IMR-90 (cell line): ENCODE data around the gene PLCXD1. TPM values are rescaled to one million over a fixed set of nuclear protein-coding genes. Genes with fewer than 3 reads are reported as not detected.

Experiments
- ATAC-seq: fragments of 200-7000 bp; cut with Tn5 transposase; 2 replicates; pipeline ENCODE4 v1.9.1; 2020; ENCODE audit warnings: low read depth, mild to moderate bottlenecking, moderate library complexity
- BruUV-seq: library from RNA; stranded (reverse); fragments of 400-500 nt; replicated peaks from 2 replicates; lab custom pipeline; 2021; lab: Mats Ljungman, UMichigan
- CTCF ChIA-PET: fragments of 300-600 bp; formaldehyde crosslinking; extraction: SDS; loops from one replicate; lab custom pipeline; 2021; ENCODE audit warnings: antibody characterized with exemption; lab: Yijun Ruan, JAX
- POLR2A ChIA-PET: fragments of 300-600 bp; sonication (Branson Sonifier 250); formaldehyde crosslinking; loops from one replicate; lab custom pipeline; 2022; ENCODE audit warnings: antibody characterized with exemption; ENCODE audit not compliant: unreplicated experiment; lab: Charles Lee
- DNase-seq: peaks from one replicate; pipeline ENCODE4 v3.0.0; 2013
- H2AFZ ChIP-seq: replicated peaks from 2 replicates; pipeline ENCODE3; 2013; ENCODE audit warnings: low read length, mild to moderate bottlenecking; ENCODE audit not compliant: poor library complexity
- H2AK5ac ChIP-seq: 2 replicates; pipeline ENCODE4 v1.6.1; 2013; ENCODE audit warnings: low read depth, low read length, inconsistent platforms
- H2AK9ac ChIP-seq: replicated peaks from 2 replicates; pipeline ENCODE3; 2013; ENCODE audit warnings: mild to moderate bottlenecking, low read depth, low read length, moderate library complexity; ENCODE audit not compliant: poor library complexity
- H2BK120ac ChIP-seq: 2 replicates; pipeline ENCODE4 v1.6.1; 2013; ENCODE audit warnings: low read depth, low read length, inconsistent platforms
- H2BK15ac ChIP-seq: 3 replicates; pipeline ENCODE4 v1.6.1; 2013; ENCODE audit warnings: low read depth, low read length, inconsistent platforms
- H2BK20ac ChIP-seq: 2 replicates; pipeline ENCODE4 v1.6.1; 2013; ENCODE audit warnings: low read depth, mild to moderate bottlenecking, inconsistent platforms, low read length, moderate library complexity
- H2BK5ac ChIP-seq: 2 replicates; pipeline ENCODE4 v1.6.1; 2013; ENCODE audit warnings: mild to moderate bottlenecking, low read depth, low read length, inconsistent platforms; ENCODE audit not compliant: poor library complexity, severe bottlenecking
- H3K14ac ChIP-seq: replicated peaks from 2 replicates; pipeline ENCODE4 v1.6.1; 2013; ENCODE audit warnings: low read depth, low read length, inconsistent platforms
- H3K18ac ChIP-seq: 2 replicates; pipeline ENCODE4 v1.6.1; 2013; ENCODE audit warnings: low read depth, low read length, control low read depth
- H3K23ac ChIP-seq: 2 replicates; pipeline ENCODE4 v1.6.1; 2013; ENCODE audit warnings: low read depth, low read length, inconsistent platforms
- H3K27ac ChIP-seq: 2 replicates; pipeline ENCODE4 v1.5.1; 2013; ENCODE audit warnings: mild to moderate bottlenecking, control low read depth, low read length; ENCODE audit not compliant: insufficient read depth
- H3K27me3 ChIP-seq: 2 replicates; pipeline ENCODE4 v1.6.1; 2013; ENCODE audit warnings: low read length; ENCODE audit not compliant: control insufficient read depth, insufficient read depth
- H3K36me3 ChIP-seq: 2 replicates; pipeline ENCODE4 v1.6.1; 2013; ENCODE audit warnings: low read length, mixed read lengths; ENCODE audit not compliant: control insufficient read depth, insufficient read depth
- H3K4ac ChIP-seq: 2 replicates; pipeline ENCODE4 v1.6.1; 2013; ENCODE audit warnings: low read depth, low read length, inconsistent platforms
- H3K4me1 ChIP-seq: 2 replicates; pipeline ENCODE4 v1.6.1; 2013; ENCODE audit warnings: low read length, mixed read lengths; ENCODE audit not compliant: control insufficient read depth, insufficient read depth
- H3K4me2 ChIP-seq: 2 replicates; pipeline ENCODE4 v1.6.1; 2013; ENCODE audit warnings: low read depth, mild to moderate bottlenecking, control low read depth, low read length, moderate library complexity
- H3K4me3 ChIP-seq: 2 replicates; pipeline ENCODE4 v1.5.1; 2013; ENCODE audit warnings: low read depth, mild to moderate bottlenecking, control low read depth, low read length, moderate library complexity; ENCODE audit not compliant: insufficient read depth
- H3K56ac ChIP-seq: 2 replicates; pipeline ENCODE4 v1.6.1; 2013; ENCODE audit warnings: low read length, inconsistent platforms; ENCODE audit not compliant: insufficient read depth; ENCODE audit errors: extremely low read depth
- H3K79me1 ChIP-seq, 2 experiments: 2 replicates each; pipeline ENCODE4 v1.6.1; 2013; ENCODE audit warnings: low read length in 2 of 2, inconsistent platforms in 1 of 2, low read depth in 1 of 2
- H3K9ac ChIP-seq: 2 replicates; pipeline ENCODE4 v1.6.1; 2013; ENCODE audit warnings: low read depth, low read length, control low read depth
- H3K9me1 ChIP-seq: 2 replicates; pipeline ENCODE4 v1.6.1; 2013; ENCODE audit warnings: low read length, inconsistent platforms; ENCODE audit not compliant: insufficient read depth
- H3K9me3 ChIP-seq: 2 replicates; pipeline ENCODE4 v1.6.1; 2013; ENCODE audit warnings: low read length; ENCODE audit not compliant: control insufficient read depth, insufficient read depth
- H4K20me1 ChIP-seq: 2 replicates; pipeline ENCODE4 v1.6.1; 2013; ENCODE audit warnings: low read length, inconsistent platforms; ENCODE audit not compliant: insufficient read depth
- H4K5ac ChIP-seq: 2 replicates; pipeline ENCODE4 v1.6.1; 2013; ENCODE audit warnings: mild to moderate bottlenecking, low read depth, low read length, control low read depth
- H4K8ac ChIP-seq, 2 experiments: 2 replicates each; pipeline ENCODE4 v1.6.1; 2013; ENCODE audit warnings: low read depth in 2 of 2, low read length in 2 of 2, control low read depth in 1 of 2, inconsistent platforms in 1 of 2
- H4K91ac ChIP-seq: 2 replicates; pipeline ENCODE4 v1.6.1; 2013; ENCODE audit warnings: low read depth, low read length, inconsistent platforms; ENCODE audit not compliant: insufficient read depth
- BHLHE40 ChIP-seq: fragments of 150-350 bp; IDR thresholded peaks from 2 replicates; pipeline ENCODE4 v1.6.1; 2016; ENCODE audit warnings: mild to moderate bottlenecking, low read depth, low read length
- CEBPB ChIP-seq: IDR thresholded peaks from 2 replicates; pipeline ENCODE4 v1.6.1; 2012; ENCODE audit warnings: low read depth, low read length, improper control_type of control experiment
- MAFK ChIP-seq: IDR thresholded peaks from 2 replicates; pipeline ENCODE4 v1.6.1; 2012; ENCODE audit warnings: low read depth, low read length, improper control_type of control experiment
- MXI1 ChIP-seq: IDR thresholded peaks from 2 replicates; pipeline ENCODE4 v1.6.1; 2012; ENCODE audit warnings: low read depth, mild to moderate bottlenecking, low read length, moderate library complexity, borderline replicate concordance
- NFE2L2 ChIP-seq: fragments of 150-350 bp; IDR thresholded peaks from 2 replicates; pipeline ENCODE4 v1.6.1; 2016; ENCODE audit warnings: low read depth, mild to moderate bottlenecking, low read length
- POLR2A ChIP-seq: IDR thresholded peaks from 2 replicates; pipeline ENCODE4 v1.6.1; 2012; ENCODE audit warnings: mild to moderate bottlenecking, low read depth, low read length
- RAD21 ChIP-seq: IDR thresholded peaks from 2 replicates; pipeline ENCODE4 v1.6.1; 2012; ENCODE audit warnings: low read length, improper control_type of control experiment
- RCOR1 ChIP-seq: IDR thresholded peaks from 2 replicates; pipeline ENCODE4 v1.6.1; 2012; ENCODE audit warnings: mild to moderate bottlenecking, low read length, improper control_type of control experiment; ENCODE audit not compliant: insufficient replicate concordance
- RFX5 ChIP-seq: IDR thresholded peaks from 2 replicates; pipeline ENCODE4 v1.8.0; 2012; ENCODE audit warnings: low read depth, mild to moderate bottlenecking, low read length, moderate library complexity
- WGBS, 2 experiments: methylation state at CpG; one replicate each; pipeline versions ENCODE4 v1.1.5 to v1.1.7; 2013; ENCODE audit warnings: missing lambda C conversion rate in 2 of 2; ENCODE audit not compliant: insufficient read length in 1 of 2; ENCODE audit errors: extremely low coverage in 2 of 2; 5-methylcytosine and 5-hydroxymethylcytosine counted together
- dilution Hi-C: fragments of 300-500 bp; cut with HindIII; formaldehyde crosslinking; loops from one replicate; pipeline ENCODE4 v1.14.3; 2018; ENCODE audit warnings: low sequenced_read_pairs; ENCODE audit not compliant: unreplicated experiment
- in situ Hi-C: fragments of 300-500 bp; cut with MboI; formaldehyde crosslinking; loops from 3 replicates; pipeline ENCODE4 v1.14.3; 2019; ENCODE audit warnings: low sequenced_read_pairs, inconsistent platforms, mixed read lengths
- intact Hi-C: fragments of 100-400 bp; cut with micrococcal nuclease; formaldehyde crosslinking; loops from 2 replicates; pipeline ENCODE4 v1.10.0; 2022
- polyA plus RNA-seq, 3 experiments: library from polyadenylated mRNA; depleted of rRNA; stranded (reverse); fragments of >200 nt; gene quantifications; 2 replicates each; pipeline ENCODE4 v1.2.3, GENCODE V29; 2012; ENCODE audit warnings: low replicate concordance in 1 of 3
- total RNA-seq: library from RNA; depleted of rRNA; stranded (reverse); fragments of >200 nt; gene quantifications from 2 replicates; pipeline ENCODE4 v1.2.3, GENCODE V29; 2012

The PLCXD1 gene
- total and polyA plus RNA-seq, 2 of the 4 experiments (the other 2 are of a cell fraction): 16.7 to 17.7 TPM

- intact Hi-C loops: no loop called here
- H3K4me2 ChIP-seq: no peak overlapping the region
- H3K23ac ChIP-seq: no peak overlapping the region
- 97% methylated on average over 20 of the region's 34 CpGs; no CpG with 5 or more reads in 1 of the 2 experiments for WGBS, 2 experiments
- no peak overlapping the region for H2BK15ac ChIP-seq
- no peaks in the 10 kb centered on the region for H3K27me3 ChIP-seq
- H3K9me3 ChIP-seq: no peaks in the 10 kb centered on the region
- H2BK5ac ChIP-seq: no peak overlapping the region
- H3K18ac ChIP-seq: no peak overlapping the region
- no peak overlapping the region for H3K14ac ChIP-seq
- no peak overlapping the region for H4K5ac ChIP-seq
- H2BK20ac ChIP-seq: no peak overlapping the region
- dilution Hi-C loops: no loop called here
- DNase-seq (no peak), ATAC-seq (no peak)
- no peaks in the 10 kb centered on the region for H3K4me1 ChIP-seq
- H4K91ac ChIP-seq: no peak overlapping the region
- H2AK5ac ChIP-seq: no peak overlapping the region
- POLR2A ChIA-PET: no interaction called here
- no peak overlapping the region for H3K9ac ChIP-seq
- H3K79me1 ChIP-seq: peaks cover 0 to 7% of the 10 kb centered on the region in 2 experiments; a peak in 1 of 4 replicates
- H3K9me1 ChIP-seq: no peaks in the 10 kb centered on the region; the same call in 1 of the 2 replicates
- H2AFZ ChIP-seq: no peak overlapping the region
- no TSS peak for BruUV-seq
- no peak overlapping the region for H3K4me3 ChIP-seq
- no peak overlapping the region for H2AK9ac ChIP-seq
- no peak overlapping the region for H3K27ac ChIP-seq
- H4K8ac ChIP-seq: no peak overlapping the region
- in situ Hi-C loops: no loop called here
- no peaks in the 10 kb centered on the region for H4K20me1 ChIP-seq
- CTCF ChIA-PET: no interaction called here
- H2BK120ac ChIP-seq: no peak overlapping the region
- no peak overlapping the region for H3K4ac ChIP-seq
- TF ChIP-seq NFE2L2: no peak
- no peak for TF ChIP-seq MAFK
- TF ChIP-seq RFX5: no peak
- no peak for TF ChIP-seq RAD21
- no peak for TF ChIP-seq CEBPB
- no peak for TF ChIP-seq BHLHE40
- no peak for TF ChIP-seq POLR2A
- TF ChIP-seq RCOR1: no peak
- TF ChIP-seq MXI1: no peak
- H3K36me3 ChIP-seq: peaks cover 46% of the 10 kb centered on the region
- no peak overlapping the region for H3K56ac ChIP-seq
These were observed 32.9 kb downstream of the PLCXD1 start for GRCh38 chrX:314049-314448.
